ENCODE data around the gene FBXL20. TPM values are rescaled to one million over a fixed set of nuclear protein-coding genes. Genes with fewer than 3 reads are reported as not detected.

Gene FBXL20
- total and polyA plus RNA-seq, 9 of the 15 experiments (the other 6 are each of a cell fraction or from before 2014, with no cell fraction given) = 1.8 to 15.1 (median 5.6) TPM

GRCh38 chr17:39230361-39230760 is 171.1 kb downstream of the FBXL20 start:
- no peak overlapping the region for H3K27ac ChIP-seq (ENCODE audit: extremely low read depth, low read depth, low read length)
- H4K20me1 ChIP-seq (replicated peaks; ENCODE audit: control insufficient read depth, insufficient read depth, low read length) = no peaks in the 10 kb centered on the region
- POLR2A ChIA-PET = interaction anchor here (0.7 kb wide), 2 partner anchors 17 to 25 kb away, joined by 3 to 5 read pairs; no protein-coding TSS in a partner anchor
- FAIRE-seq (no peak), ATAC-seq (no peak), DNase-seq (ENCODE audit: extremely low read depth in 1 of 4, low spot score in 3 of 4) (no peak)
- H3K9ac ChIP-seq (ENCODE audit: insufficient read depth in 1 of 2, low read depth in 2 of 2, low read length in 2 of 2) = no peak overlapping the region
- no TSS peak for BruUV-seq (replicated peaks)
- no peak overlapping the region for H3K4me3 ChIP-seq
- 13% methylated on average over 1 of the region's 1 CpG for WGBS (ENCODE audit: insufficient coverage, low coverage, missing lambda C conversion rate)
- intact Hi-C loops (cut with micrococcal nuclease) (no loop called here), in situ Hi-C loops (cut with MboI) (no loop called here)
- H3K4me2 ChIP-seq (ENCODE audit: insufficient read depth, low read length) = no peak overlapping the region
- CTCF ChIA-PET (ENCODE audit: low intra/inter-chr PET ratio) = no interaction called here
- H3K9me3 ChIP-seq (replicated peaks; ENCODE audit: control insufficient read depth, insufficient read depth, low read depth, low read length) = no peaks in the 10 kb centered on the region
- H2AFZ ChIP-seq (ENCODE audit: low read depth, low read length) = no peak overlapping the region
- H3K36me3 ChIP-seq (ENCODE audit: control insufficient read depth, insufficient read depth, low read length) = no peaks in the 10 kb centered on the region
- peaks cover 0 to under 1% of the 10 kb centered on the region in 2 experiments; a peak in 3 of 5 replicates for H3K27me3 ChIP-seq (ENCODE audit: control insufficient read depth in 2 of 2, insufficient read depth in 2 of 2, low read length in 2 of 2)
- TF ChIP-seq DACH1 (IDR thresholded peaks at IDR 0.05; ENCODE audit: partially characterized antibody) (peak; percentile 84), SMAD3 (CRISPR knock-in tag; conservative IDR thresholded peaks at IDR 0.05) (no peak)
- H3K4me1 ChIP-seq (replicated peaks in 1 of 2; ENCODE audit: control insufficient read depth in 2 of 2, insufficient read depth in 2 of 2, low read length in 2 of 2) = peaks cover 2 to 26% of the 10 kb centered on the region in 2 experiments; a peak in 4 of 5 replicates
- no peaks in the 10 kb centered on the region for H3K9me1 ChIP-seq (ENCODE audit: control insufficient read depth, insufficient read depth, low read length)
- H3K79me2 ChIP-seq (ENCODE audit: control insufficient read depth, insufficient read depth, low read length) = no peaks in the 10 kb centered on the region

GRCh38 chr17:39229274-39229913 is 172.0 kb downstream of the FBXL20 start:
- Histone ChIP-seq H3K4me3 (no peak overlapping the region), H3K9ac (ENCODE audit: insufficient read depth in 1 of 2, low read depth in 2 of 2, low read length in 2 of 2) (peak overlapping the region in 1 of 2 experiments; percentile 6; a peak in 1 of 4 replicates), H3K9me1 (ENCODE audit: control insufficient read depth, insufficient read depth, low read length) (no peaks in the 10 kb centered on the region), H3K27me3 (ENCODE audit: control insufficient read depth in 2 of 2, insufficient read depth in 2 of 2, low read length in 2 of 2) (peaks cover 2 to 11% of the 10 kb centered on the region in 2 experiments; a peak in 4 of 5 replicates), H3K79me2 (ENCODE audit: control insufficient read depth, insufficient read depth, low read length) (no peaks in the 10 kb centered on the region), H3K4me1 (replicated peaks in 1 of 2; ENCODE audit: control insufficient read depth in 2 of 2, insufficient read depth in 2 of 2, low read length in 2 of 2) (peaks cover 2 to 35% of the 10 kb centered on the region in 2 experiments; a peak in 4 of 5 replicates), H4K20me1 (replicated peaks; ENCODE audit: control insufficient read depth, insufficient read depth, low read length) (no peaks in the 10 kb centered on the region), H3K36me3 (ENCODE audit: control insufficient read depth, insufficient read depth, low read length) (no peaks in the 10 kb centered on the region), H3K4me2 (ENCODE audit: insufficient read depth, low read length) (no peak overlapping the region; the same call in 1 of the 2 replicates), H2AFZ (ENCODE audit: low read depth, low read length) (peak overlapping the region; percentile 64; the same call in 1 of the 2 replicates), H3K27ac (ENCODE audit: extremely low read depth, low read depth, low read length) (no peak overlapping the region), H3K9me3 (replicated peaks; ENCODE audit: control insufficient read depth, insufficient read depth, low read depth, low read length) (no peaks in the 10 kb centered on the region)
- POLR2A ChIA-PET = no interaction called here
- intact Hi-C loops (cut with micrococcal nuclease) = no loop called here
- BruUV-seq (replicated peaks) = no TSS peak
- DNase-seq (ENCODE audit: extremely low read depth in 1 of 4, low spot score in 3 of 4) = peak in 2 of 4 experiments; percentile 42 to 52
- FAIRE-seq = peak; percentile 87
- CTCF ChIA-PET (ENCODE audit: low intra/inter-chr PET ratio) = no interaction called here
- 10% methylated on average over 11 of the region's 11 CpGs for WGBS (ENCODE audit: insufficient coverage, low coverage, missing lambda C conversion rate)
- in situ Hi-C loops (cut with MboI) = no loop called here
- ATAC-seq = peak; percentile 46
- TF ChIP-seq, protein P1, sequence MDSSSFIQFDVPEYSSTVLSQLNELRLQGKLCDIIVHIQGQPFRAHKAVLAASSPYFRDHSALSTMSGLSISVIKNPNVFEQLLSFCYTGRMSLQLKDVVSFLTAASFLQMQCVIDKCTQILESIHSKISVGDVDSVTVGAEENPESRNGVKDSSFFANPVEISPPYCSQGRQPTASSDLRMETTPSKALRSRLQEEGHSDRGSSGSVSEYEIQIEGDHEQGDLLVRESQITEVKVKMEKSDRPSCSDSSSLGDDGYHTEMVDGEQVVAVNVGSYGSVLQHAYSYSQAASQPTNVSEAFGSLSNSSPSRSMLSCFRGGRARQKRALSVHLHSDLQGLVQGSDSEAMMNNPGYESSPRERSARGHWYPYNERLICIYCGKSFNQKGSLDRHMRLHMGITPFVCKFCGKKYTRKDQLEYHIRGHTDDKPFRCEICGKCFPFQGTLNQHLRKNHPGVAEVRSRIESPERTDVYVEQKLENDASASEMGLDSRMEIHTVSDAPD (CRISPR knock-in tag; IDR thresholded peaks at IDR 0.05) = no peak
- 0 out of 2 replicates have a peak, but pooled peaks have one; percentile 12 for TF ChIP-seq JUN (IDR thresholded peaks at IDR 0.05; ENCODE audit: borderline replicate concordance, low read depth, low read length)
- no peak for TF ChIP-seq JUN (CRISPR knock-in tag; IDR thresholded peaks at IDR 0.05; ENCODE audit: borderline replicate concordance)
